Measurements from ENCODE around the gene EPAS1.

DNA sequence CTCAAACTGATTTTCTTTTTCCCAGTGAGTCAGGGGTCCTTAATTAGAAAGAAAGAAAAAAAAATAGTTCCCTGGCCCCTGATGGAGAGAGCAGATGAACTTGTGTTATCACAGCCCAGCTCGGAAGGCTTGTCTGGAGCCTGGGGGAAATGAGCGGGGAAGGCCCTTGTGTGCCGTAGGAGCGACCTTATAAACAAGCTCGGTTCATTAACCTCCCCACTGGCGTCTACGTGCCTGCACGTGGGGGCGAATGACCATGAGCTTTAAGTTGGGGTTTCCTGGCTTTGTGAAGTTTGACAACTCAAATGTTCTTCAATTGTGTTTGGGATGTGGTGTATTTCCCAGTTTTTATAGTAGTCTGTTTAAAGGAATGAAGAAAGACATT, 69.5 kb downstream of the EPAS1 start:
- TF ChIP-seq RAD21 (IDR thresholded peaks at IDR 0.05; ENCODE audit: low read length) (no peak), MXI1 (IDR thresholded peaks at IDR 0.05; ENCODE audit: low read depth, low read length) (no peak)
- TF ChIP-seq, protein P1, sequence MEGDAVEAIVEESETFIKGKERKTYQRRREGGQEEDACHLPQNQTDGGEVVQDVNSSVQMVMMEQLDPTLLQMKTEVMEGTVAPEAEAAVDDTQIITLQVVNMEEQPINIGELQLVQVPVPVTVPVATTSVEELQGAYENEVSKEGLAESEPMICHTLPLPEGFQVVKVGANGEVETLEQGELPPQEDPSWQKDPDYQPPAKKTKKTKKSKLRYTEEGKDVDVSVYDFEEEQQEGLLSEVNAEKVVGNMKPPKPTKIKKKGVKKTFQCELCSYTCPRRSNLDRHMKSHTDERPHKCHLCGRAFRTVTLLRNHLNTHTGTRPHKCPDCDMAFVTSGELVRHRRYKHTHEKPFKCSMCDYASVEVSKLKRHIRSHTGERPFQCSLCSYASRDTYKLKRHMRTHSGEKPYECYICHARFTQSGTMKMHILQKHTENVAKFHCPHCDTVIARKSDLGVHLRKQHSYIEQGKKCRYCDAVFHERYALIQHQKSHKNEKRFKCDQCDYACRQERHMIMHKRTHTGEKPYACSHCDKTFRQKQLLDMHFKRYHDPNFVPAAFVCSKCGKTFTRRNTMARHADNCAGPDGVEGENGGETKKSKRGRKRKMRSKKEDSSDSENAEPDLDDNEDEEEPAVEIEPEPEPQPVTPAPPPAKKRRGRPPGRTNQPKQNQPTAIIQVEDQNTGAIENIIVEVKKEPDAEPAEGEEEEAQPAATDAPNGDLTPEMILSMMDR (IDR thresholded peaks at IDR 0.05), result no peak
